HepG2 (cell line): ENCODE measurements around the gene CD151. TPM values are rescaled to one million over a fixed set of nuclear protein-coding genes. Genes with fewer than 3 reads are reported as not detected.

ENCODE experiments used
- AGO1 ChIP-seq: fragments of 200-400 bp; formaldehyde crosslinking; IDR thresholded peaks from 2 replicates; pipeline ENCODE4 v1.6.1; 2017; ENCODE audit warnings: mild to moderate bottlenecking, low read depth, low read length, moderate library complexity; ENCODE audit not compliant: poor library complexity, severe bottlenecking
- GLI4 ChIP-seq: sonication (generic); formaldehyde crosslinking; IDR thresholded peaks from 2 replicates; pipeline ENCODE4 v1.5.1; 2020; ENCODE audit warnings: missing genetic modification reagents, mild to moderate bottlenecking, moderate library complexity, borderline replicate concordance
- KDM1A ChIP-seq: IDR thresholded peaks from 2 replicates; pipeline ENCODE4 v1.6.1; 2016; ENCODE audit warnings: missing compliant biosample characterization
- KIAA2018 ChIP-seq: sonication (generic); formaldehyde crosslinking; IDR thresholded peaks from 2 replicates; pipeline ENCODE4 v1.5.0; 2020; ENCODE audit warnings: mild to moderate bottlenecking, missing genetic modification reagents, borderline replicate concordance
- ZNF335 ChIP-seq: sonication (generic); formaldehyde crosslinking; IDR thresholded peaks from 2 replicates; pipeline ENCODE4 v1.4.0; 2020; ENCODE audit warnings: missing genetic modification reagents
- ZNF414 ChIP-seq: sonication (generic); formaldehyde crosslinking; IDR thresholded peaks from 2 replicates; pipeline ENCODE4 v1.5.0; 2020; ENCODE audit warnings: missing genetic modification reagents
- ZNF556 ChIP-seq: sonication (generic); formaldehyde crosslinking; IDR thresholded peaks from 2 replicates; pipeline ENCODE4 v1.4.0; 2020; ENCODE audit warnings: mild to moderate bottlenecking, missing genetic modification reagents, borderline replicate concordance
- ZSCAN22 ChIP-seq: sonication (generic); formaldehyde crosslinking; IDR thresholded peaks from 2 replicates; pipeline ENCODE4 v1.4.0; 2020; ENCODE audit warnings: mild to moderate bottlenecking, missing genetic modification reagents
- polyA plus RNA-seq, 8 experiments: library from polyadenylated mRNA; depleted of rRNA in 3 of 8; stranded (reverse) in 7 of 8; unstranded in 1 of 8; fragments of >200 nt; fragmentation: Illumina TruSeq in 4 of 8; extraction: Trizol in 4 of 8; gene quantifications; 2 replicates each; pipeline versions ENCODE4 v1.2.1 to v1.2.3, GENCODE V29; 2011 to 2016; ENCODE audit warnings: low read depth in 4 of 8, missing spikeins in 1 of 8, mixed read lengths in 1 of 8; ENCODE audit not compliant: insufficient read depth in 1 of 8
- total RNA-seq, 5 experiments: library from RNA; depleted of rRNA; stranded (reverse); fragments of >200 nt; fragmentation: Illumina TruSeq; extraction: Trizol; gene quantifications; 2 replicates each; pipeline ENCODE4 v1.2.3, GENCODE V29; 2016; ENCODE audit warnings: low read depth in 1 of 5

The CD151 gene
- total and polyA plus RNA-seq, 2 of the 13 experiments (the other 11 are each of a cell fraction or from before 2014, with no cell fraction given) = 125 to 197 TPM

- no peak for TF ChIP-seq KIAA2018
- TF ChIP-seq ZSCAN22 (CRISPR knock-in tag) = no peak
- no peak for TF ChIP-seq KDM1A (CRISPR knock-in tag)
- TF ChIP-seq GLI4 (CRISPR knock-in tag) = no peak
- TF ChIP-seq ZNF556 (CRISPR knock-in tag) = no peak
- no peak for TF ChIP-seq ZNF335 (CRISPR knock-in tag)
- TF ChIP-seq AGO1 = no peak
- no peak for TF ChIP-seq ZNF414 (CRISPR knock-in tag)
Observed at GRCh38 chr11:854601-855329, 22.0 kb downstream of the CD151 start (continued).
